NOMO-1 treated with dmso at 0.1 percent for 144 hours (cell line): ENCODE measurements around the gene LRRC3B.

Experiments
- DNase-seq: peaks from one replicate; lab custom pipeline; 2025; ENCODE audit not compliant: unreplicated experiment; lab: John Stamatoyannopoulos, UW

The LRRC3B gene

DNA sequence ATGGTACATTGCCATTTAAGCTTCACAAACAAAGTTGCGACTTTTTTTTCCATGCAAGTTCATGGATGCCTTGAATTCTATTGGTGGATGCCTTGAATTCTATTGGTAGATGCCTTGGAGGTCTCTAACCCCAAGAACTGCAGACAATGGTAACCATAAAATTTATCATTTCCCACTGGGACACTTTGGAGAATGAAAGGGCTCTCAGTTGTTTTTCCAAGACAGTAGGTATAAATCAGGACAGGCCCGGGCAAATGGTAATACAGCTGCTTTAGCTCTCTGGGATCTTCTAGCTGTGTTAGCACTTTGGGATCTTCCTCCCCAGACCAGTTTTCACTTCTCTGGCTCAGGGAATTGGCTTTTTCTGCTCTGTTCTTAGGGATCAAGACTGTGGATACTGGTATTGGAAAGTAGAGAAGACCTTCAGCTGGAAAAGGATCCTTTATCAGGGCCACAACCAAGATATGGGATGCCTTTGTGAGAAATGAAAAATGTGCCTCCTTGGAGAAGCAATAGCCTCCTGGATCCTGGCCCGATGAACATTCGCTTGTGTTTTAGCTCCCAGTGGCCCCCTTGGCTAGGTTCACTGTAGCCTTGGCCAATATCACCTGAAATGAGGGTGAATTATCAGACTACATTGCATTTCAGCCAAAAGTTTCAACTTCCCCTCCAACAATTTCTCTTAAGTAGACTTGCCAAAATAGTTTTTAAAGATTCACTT, 8.3 kb downstream of the LRRC3B start:
- DNase-seq, result no peak

DNA sequence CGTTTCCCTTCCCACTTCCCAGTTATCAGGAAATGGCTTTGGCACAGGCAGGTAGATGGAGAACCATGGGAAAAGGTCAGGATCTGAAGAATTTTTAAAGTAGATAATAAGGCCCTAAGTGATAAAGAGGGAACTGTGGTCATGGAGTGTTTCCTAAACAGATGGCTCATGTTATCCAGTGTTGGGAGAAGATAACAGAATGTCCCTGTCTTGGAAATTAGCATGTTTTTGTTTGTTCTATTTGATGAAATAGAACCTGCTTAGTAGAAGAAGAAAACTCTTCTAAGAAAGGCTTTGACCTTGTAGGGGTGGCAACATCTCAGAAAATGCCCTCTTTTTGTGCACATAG, 8.8 kb downstream of the LRRC3B start:
- no peak for DNase-seq

DNA sequence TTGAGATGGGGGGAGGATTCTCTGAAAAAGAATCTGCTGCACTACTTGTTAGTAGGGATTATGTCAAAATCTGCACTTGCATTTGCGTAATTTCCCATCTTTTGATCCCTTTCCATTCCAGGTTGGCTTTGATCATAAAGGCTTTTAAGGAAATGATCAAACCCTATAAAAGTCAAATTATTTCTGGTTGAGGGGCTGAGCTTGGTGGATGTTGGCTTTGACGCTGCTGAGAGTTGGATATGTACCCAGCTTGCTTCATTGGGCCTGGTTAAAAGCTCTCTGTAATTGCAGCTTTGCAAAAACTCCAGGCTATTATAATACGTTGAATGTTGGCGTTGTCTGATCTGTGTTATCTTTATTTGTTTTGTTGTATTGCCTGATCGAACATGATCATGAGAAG, 12.0 kb downstream of the LRRC3B start:
- no peak for DNase-seq

DNA sequence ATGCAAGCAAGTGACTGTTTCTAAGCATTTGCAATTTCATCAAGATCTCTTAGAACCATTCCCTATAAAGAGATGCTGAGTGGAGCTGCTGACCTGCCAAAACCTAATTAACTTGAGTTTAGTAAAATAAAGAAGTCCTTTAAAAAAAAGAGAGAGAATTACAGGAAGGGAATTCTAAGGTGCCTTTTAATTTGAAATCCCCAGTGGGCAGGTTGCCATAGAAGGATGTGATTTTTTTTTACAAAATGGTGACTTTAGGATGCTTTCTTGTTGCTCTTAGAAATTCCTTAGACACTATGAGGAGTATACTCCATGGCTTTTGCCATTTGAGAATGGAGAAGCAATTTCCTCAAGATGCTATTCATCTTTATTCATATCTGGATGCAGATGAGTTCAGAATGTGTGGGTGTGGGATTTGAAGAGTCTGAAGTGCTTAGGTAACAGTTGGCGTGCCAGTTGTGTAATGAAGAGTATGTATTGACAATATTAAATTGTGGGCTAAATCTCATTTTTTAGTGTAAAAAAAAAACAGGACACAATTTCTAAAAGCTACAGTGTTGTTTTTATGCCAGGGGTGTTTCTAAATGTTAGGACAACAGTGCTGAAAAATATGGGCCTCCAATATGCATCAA, 13.6 kb downstream of the LRRC3B start:
- DNase-seq, result no peak

- no peak for DNase-seq
Measured at GRCh38 chr3:26637698-26638097, 15.1 kb downstream of the LRRC3B start.

GRCh38 chr3:26638113-26638512, 15.5 kb downstream of the LRRC3B start:
- no peak for DNase-seq

- DNase-seq, result no peak
Measured at GRCh38 chr3:26639339-26639738, 16.8 kb downstream of the LRRC3B start.

GRCh38 chr3:26647078-26647477, 24.5 kb downstream of the LRRC3B start:
- DNase-seq, result no peak

DNA sequence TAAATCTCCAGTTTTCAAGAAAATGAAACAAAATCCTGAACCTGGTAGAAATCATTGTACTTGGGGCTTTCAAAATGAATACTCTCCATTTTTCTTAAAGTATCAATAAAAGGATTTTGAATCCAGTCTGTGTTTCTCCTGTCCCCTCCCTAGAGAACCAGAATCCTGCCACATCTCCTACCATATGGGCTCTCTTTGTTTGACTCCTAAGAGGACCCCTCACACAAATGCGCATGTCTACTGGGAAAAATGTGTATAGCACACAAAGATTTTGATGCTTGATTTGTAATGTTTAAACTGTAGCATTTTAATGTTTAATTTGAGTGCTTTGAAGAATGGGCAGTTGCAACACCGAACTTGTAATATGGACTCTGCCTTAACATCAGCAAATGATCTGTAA, 25.9 kb downstream of the LRRC3B start:
- DNase-seq, result no peak

GRCh38 chr3:26652164-26652563, 29.6 kb downstream of the LRRC3B start:
- no peak for DNase-seq

- DNase-seq, result no peak
Measured at GRCh38 chr3:26653811-26654425, 31.3 kb downstream of the LRRC3B start.

- no peak for DNase-seq
Measured at GRCh38 chr3:26655231-26655630, 32.7 kb downstream of the LRRC3B start.

DNA sequence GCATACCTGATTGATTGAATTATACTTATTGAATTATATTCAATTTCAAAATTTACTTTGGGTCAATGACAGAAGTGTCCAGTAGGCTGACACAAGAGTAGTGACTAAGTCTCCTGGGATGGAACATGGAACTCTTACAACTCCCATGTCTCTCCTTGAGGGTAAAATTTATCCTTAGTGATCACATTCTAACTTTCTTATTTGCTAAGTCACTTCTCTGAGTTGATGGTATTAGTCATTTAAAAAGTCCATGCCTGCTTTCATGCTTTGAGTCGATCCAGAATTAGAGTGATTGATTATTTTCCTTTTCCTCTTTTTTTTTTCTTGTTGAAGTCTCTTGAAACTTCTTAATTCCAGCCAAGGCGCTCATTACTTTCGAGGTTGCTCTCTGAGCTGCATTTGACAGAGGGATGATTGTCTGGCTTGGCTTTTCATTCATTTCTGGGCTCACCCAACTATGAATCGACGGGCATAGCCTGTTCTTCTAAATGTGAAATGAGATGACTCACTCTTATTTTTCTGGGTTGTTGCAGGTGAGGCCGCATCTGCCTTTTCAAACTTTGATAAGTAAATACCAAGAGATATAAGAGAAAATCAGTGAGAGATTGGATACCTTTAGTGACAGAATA, 34.9 kb downstream of the LRRC3B start:
- DNase-seq, result no peak

GRCh38 chr3:26668171-26668570, 45.6 kb downstream of the LRRC3B start:
- DNase-seq, result no peak

DNA sequence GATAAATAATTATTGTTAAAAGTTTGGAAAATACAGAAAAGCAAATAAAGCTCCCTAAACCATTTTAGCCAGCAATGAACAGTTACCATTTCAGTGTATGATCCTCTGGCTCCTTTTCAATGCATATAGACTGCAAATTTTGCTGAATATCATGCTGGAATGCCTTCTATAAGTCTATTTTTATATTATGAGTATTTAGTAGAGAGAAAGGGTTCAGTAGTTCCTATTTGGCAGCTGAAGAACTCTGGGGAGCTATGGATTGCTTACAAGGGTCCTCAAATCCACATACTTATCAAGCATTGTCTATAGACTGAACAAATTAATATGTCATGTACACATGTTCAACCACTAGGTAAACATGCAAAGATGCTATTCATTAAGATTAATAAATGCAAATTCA, 46.1 kb downstream of the LRRC3B start:
- DNase-seq, result no peak

DNA sequence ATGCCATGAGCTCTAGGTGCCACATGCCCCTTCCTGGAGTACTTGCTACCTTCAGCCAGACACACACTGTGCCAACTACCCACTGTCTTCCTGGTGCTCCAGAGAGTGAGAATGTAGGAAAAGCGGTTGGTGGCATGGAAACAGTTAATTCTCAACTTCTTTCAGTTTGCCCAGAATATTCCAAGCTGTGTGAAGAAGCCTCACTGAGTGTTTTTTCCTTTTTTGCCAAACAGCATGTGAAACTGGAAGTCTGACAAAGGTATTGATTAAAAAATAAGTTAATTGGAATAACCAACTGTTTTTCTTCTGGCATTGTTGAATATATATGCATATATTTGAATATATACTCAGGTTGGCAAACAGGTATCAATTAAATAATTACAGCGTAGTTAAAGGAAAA, 52.8 kb downstream of the LRRC3B start:
- DNase-seq, result no peak

GRCh38 chr3:26681632-26682031, 59.1 kb downstream of the LRRC3B start:
- no peak for DNase-seq

- DNase-seq, result no peak
Measured at GRCh38 chr3:26682406-26682805, 59.8 kb downstream of the LRRC3B start.

GRCh38 chr3:26683902-26684301, 61.3 kb downstream of the LRRC3B start:
- DNase-seq, result no peak

DNA sequence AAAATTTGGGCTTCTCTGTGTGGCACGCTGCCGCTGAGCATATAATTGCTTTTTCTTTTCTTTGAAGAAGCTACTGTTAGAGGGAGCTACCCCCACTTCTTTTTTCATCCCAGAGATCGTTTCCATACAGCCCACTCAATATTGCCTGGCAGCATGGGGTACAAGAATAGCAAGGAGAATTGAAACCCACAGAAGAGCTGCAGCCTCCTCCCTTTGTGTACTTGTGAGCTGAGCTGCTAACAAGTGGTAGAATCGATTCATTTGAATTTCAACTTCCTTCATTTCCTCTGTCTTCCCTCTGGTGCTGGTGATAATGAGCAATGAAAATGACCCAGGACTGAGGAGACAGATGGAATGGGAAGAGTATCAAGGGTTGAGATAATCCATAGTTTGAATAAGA, 64.9 kb downstream of the LRRC3B start:
- DNase-seq, result no peak

- DNase-seq, result no peak
Measured at GRCh38 chr3:26699553-26699952, 77.0 kb downstream of the LRRC3B start.

GRCh38 chr3:26703519-26703918, 80.9 kb downstream of the LRRC3B start:
- DNase-seq, result no peak
